ENCODE data around the gene DYNC2I2.

GRCh38 chr9:128704356-128704670, 47.7 kb upstream of the DYNC2I2 start:
- TF ChIP-seq ZNF274 (IDR thresholded peaks at IDR 0.05; ENCODE audit: low read depth, low read length) = no peak
- TF ChIP-seq YY1 (IDR thresholded peaks at IDR 0.05; ENCODE audit: insufficient read depth, insufficient read length) = no peak
